WERI-Rb-1 (cell line): ENCODE data around the gene TMEM59L.

Source experiments
- DNase-seq: peaks from one replicate; pipeline ENCODE4 v3.0.0-alpha.2; 2020
- H3K27ac ChIP-seq: fragments of 250-450 bp; sonication (Bioruptor Pico); 2 replicates; pipeline ENCODE4 v1.5.1; 2020; ENCODE audit warnings: mild to moderate bottlenecking, moderate library complexity
- H3K27me3 ChIP-seq: fragments of 250-450 bp; sonication (Bioruptor Pico); 2 replicates; pipeline ENCODE4 v1.5.1; 2021; ENCODE audit warnings: mild to moderate bottlenecking, low read depth, moderate library complexity; ENCODE audit not compliant: insufficient read depth, severe bottlenecking
- H3K36me3 ChIP-seq: fragments of 250-450 bp; sonication (Bioruptor Pico); 2 replicates; pipeline ENCODE4 v1.5.1; 2020; ENCODE audit warnings: mild to moderate bottlenecking, moderate library complexity
- H3K4me3 ChIP-seq: 2 replicates; pipeline ENCODE4 v1.5.1; 2011; ENCODE audit warnings: low read depth, mild to moderate bottlenecking, control low read depth, low read length
- H3K9me3 ChIP-seq: fragments of 250-450 bp; sonication (Bioruptor Pico); 2 replicates; pipeline ENCODE4 v1.5.1; 2021; ENCODE audit warnings: mild to moderate bottlenecking, moderate library complexity; ENCODE audit not compliant: severe bottlenecking
- TF ChIP-seq, protein P1 (sequence below): IDR thresholded peaks from 2 replicates; pipeline ENCODE4 v1.5.1; 2011; ENCODE audit warnings: low read depth, mild to moderate bottlenecking, control low read depth, inconsistent platforms, low read length

TMEM59L gene

DNA sequence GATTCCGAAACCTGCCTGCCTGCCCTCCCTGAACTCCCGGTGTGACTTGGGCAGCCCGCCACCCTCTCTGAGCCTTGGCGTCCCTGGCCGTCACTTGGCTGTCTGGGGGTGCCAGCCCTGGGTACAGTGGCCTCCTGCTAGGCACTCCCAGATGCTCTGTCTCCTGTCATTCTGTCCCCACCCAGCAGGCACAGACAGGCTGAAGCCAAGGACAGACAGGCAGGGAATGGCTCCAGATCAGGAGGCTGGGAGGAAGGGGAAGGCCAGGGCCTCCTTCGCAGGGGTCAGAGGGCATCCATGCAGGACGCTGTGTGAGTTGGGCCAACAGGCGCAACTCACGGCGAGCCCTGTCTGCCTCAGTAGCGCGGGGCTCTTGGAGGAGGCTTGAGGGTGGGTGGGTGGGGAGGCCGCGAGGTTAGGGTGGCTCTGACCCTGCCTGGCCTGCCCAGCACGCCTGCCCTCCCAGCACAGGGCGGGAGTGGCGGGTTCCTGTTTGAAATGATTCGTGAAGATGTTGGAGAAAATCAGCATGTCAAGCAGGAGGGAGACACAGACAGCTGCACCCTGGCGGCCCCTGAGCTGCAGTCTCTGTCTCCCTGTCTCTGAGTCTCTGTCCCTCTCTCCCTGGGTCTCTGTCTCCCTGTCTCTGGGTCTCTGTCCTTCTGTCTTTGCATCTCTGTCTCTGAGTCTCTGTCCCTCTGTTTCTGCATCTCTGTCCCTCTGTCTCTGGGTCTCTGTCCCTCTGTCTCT lies 43.8 kb downstream of the TMEM59L start:
- no peak for DNase-seq
- no peaks in the 10 kb centered on the region for H3K9me3 ChIP-seq
- TF ChIP-seq, protein P1, sequence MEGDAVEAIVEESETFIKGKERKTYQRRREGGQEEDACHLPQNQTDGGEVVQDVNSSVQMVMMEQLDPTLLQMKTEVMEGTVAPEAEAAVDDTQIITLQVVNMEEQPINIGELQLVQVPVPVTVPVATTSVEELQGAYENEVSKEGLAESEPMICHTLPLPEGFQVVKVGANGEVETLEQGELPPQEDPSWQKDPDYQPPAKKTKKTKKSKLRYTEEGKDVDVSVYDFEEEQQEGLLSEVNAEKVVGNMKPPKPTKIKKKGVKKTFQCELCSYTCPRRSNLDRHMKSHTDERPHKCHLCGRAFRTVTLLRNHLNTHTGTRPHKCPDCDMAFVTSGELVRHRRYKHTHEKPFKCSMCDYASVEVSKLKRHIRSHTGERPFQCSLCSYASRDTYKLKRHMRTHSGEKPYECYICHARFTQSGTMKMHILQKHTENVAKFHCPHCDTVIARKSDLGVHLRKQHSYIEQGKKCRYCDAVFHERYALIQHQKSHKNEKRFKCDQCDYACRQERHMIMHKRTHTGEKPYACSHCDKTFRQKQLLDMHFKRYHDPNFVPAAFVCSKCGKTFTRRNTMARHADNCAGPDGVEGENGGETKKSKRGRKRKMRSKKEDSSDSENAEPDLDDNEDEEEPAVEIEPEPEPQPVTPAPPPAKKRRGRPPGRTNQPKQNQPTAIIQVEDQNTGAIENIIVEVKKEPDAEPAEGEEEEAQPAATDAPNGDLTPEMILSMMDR = no peak
- no peaks in the 10 kb centered on the region for H3K27me3 ChIP-seq
- no peak overlapping the region for H3K27ac ChIP-seq
- no peak overlapping the region for H3K4me3 ChIP-seq
- no peaks in the 10 kb centered on the region for H3K36me3 ChIP-seq

DNA sequence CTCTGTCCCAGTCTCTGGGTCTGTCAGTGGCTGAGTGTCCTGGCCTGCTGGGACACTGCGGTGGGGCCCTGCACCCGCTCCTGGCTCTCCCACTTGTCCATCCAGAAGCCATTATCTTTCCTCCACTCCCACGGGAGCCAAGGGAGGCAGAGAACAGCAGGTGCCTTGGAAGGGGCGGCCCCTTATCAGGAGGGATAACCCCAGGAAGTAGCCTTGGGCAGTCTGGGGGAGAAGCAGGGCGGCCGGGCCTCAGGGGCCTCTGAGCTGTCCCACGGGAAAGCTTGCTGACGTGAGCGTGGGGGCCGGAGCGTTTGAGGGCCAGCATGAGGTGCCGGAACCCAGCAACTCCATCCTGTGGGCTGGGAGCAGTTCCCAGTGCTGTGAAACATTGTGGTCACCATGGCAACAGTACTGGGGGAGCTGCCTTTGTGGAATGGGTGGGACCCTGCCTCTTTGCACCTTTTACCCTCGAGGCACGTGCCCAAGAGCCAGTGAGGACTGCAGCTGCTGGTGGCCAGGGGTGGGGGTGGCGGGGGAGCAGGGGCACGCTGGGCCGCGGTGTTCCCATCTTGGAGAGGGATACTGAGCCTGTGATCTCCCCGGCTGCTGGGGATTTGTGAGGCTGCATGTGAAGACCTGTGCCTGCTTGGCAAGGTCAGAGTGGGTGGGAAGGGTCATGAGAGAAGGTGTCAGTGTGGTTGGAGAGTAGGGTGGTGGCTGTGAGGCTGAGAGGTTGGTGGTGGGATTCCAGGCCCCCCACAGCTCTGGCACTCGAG lies 45.1 kb downstream of the TMEM59L start:
- Histone ChIP-seq H3K36me3 (no peaks in the 10 kb centered on the region), H3K4me3 (no peak overlapping the region), H3K27me3 (no peaks in the 10 kb centered on the region), H3K27ac (no peak overlapping the region), H3K9me3 (peaks cover 3% of the 10 kb centered on the region)
- TF ChIP-seq, protein P1 = no peak
- DNase-seq = no peak

DNA sequence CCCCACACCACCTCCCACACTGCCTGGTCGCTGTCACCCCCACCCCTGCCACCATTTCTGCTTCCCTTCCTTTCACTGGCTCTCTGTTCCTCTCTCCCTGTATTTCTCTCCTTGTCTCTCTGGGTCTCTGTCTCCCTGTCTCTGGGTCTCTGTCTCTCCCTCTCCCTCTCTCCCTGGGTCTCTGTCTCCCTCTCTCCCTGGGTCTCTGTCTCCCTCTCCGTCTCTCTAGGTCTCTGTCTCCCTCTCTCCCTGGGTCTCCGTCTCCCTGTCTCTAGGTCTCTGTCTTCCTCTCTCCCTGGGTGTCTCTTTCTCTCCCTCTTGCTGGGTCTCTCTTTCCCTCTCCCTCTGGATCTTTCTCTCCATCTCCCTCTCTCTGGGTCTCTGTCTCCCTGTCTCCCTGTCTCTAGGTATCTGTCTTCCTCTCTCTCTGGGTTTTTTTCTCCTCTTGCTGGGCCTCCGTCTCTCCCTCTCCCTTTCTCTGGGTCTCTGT lies 45.7 kb downstream of the TMEM59L start:
- Histone ChIP-seq H3K36me3 (no peaks in the 10 kb centered on the region), H3K4me3 (no peak overlapping the region), H3K9me3 (peaks cover 3% of the 10 kb centered on the region), H3K27me3 (no peaks in the 10 kb centered on the region), H3K27ac (no peak overlapping the region)
- DNase-seq = no peak
- TF ChIP-seq, protein P1 = no peak

DNA sequence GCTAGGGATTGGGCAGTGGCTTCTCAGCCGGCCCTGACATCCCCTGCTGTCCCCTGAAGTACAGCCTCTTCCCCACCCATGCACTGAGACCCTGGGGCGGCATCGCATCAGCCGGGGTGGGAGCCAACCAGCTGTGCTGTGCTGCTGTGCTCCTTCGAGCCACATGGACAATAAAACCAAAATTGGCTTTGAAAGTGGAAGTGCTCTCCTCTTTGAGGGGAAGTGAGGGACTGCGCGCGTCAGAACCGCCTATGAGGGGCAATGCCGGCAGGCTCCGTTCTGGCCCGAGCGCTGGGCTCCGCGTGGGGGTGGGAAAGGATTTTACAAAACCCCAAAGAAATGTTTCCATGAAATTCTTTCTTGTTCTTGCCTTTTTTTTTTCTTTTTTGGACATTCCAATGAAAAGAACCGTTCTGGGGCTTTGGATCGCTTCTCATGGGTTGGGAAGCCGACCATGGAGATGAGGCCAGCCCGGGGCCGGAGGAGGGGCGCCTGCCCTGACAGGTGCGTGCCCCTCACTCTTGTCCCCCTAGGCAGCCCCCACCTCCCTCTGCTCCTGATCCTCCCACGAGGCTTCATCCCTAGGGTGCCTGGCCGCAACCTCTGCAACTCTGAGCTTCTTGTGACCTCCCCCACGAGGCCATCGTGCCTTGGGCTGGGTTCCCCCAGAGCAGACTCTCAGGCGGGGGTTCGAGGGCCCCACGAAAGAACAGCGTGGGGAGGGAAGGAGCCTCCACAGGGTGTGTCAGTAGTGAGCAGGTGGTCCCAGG lies 46.8 kb downstream of the TMEM59L start:
- no peaks in the 10 kb centered on the region for H3K27me3 ChIP-seq
- H3K36me3 ChIP-seq = no peaks in the 10 kb centered on the region
- DNase-seq = no peak
- H3K4me3 ChIP-seq = no peak overlapping the region
- peaks cover 3% of the 10 kb centered on the region for H3K9me3 ChIP-seq
- no peak overlapping the region for H3K27ac ChIP-seq
- TF ChIP-seq, protein P1 = no peak

DNA sequence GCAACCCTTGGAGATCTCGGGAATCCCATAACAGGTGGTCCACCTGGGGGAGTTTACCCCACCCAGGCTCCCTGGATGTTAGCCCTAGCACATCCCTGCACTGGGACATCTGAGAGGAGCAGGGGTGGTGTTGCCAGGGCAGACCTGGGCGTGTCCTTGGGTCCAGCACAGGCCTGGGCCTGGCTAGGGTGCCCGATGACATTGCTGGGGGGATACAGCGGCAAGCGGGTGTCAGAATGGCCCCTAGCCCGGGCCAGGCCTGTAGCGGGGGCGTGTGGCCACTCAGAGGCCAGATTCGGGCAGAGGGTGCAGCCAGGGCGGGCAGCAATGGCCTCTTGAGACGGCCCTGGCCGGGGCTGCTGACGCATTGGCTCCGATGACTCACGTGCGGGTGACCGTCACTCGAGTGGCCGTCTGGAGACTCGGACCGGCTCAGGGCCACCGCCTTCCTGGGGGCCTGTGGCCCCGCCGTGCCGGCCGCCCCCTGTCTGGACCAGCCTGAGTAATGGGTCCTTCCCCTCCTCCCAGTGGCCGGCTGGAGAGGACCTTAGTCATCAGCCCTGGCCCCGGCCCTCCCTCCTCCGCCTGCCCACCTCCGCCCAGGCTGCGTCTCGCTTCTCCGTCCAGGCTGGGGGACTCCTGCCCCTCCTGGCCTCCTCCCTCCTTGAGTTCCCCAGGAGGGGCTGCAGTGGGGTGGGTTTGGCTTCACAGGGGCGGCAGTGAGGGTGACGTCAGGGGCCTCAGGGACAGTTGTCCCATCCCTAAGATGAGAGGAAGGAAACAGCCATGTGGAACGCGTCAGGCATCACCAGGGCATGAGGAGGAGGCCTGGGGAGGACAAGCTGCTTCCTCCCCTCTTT lies 47.6 kb downstream of the TMEM59L start:
- Histone ChIP-seq H3K27me3 (no peaks in the 10 kb centered on the region), H3K36me3 (peaks cover 3% of the 10 kb centered on the region), H3K4me3 (no peak overlapping the region), H3K9me3 (peaks cover 3% of the 10 kb centered on the region), H3K27ac (no peak overlapping the region)
- no peak for DNase-seq
- TF ChIP-seq, protein P1 = no peak
